Liver (tissue), 3 donors: Measurements from ENCODE around the gene BPTF.
A peak's percentile ranks its signal among the peaks of the same experiment; 100 is the strongest.

Source experiments
- SP1 ChIP-seq: IDR thresholded peaks from 2 replicates; pipeline ENCODE4 v1.6.1; 2018; ENCODE audit warnings: antibody characterized with exemption, mild to moderate bottlenecking
- TF ChIP-seq, protein P1 (sequence below): fragments of 150-350 bp; IDR thresholded peaks from 2 replicates; pipeline ENCODE4 v1.5.1; 2017; ENCODE audit warnings: improper control_type of control experiment, low read depth, low read length; ENCODE audit not compliant: missing input control
- TF ChIP-seq, protein P2 (sequence below): IDR thresholded peaks from 2 replicates; pipeline ENCODE4 v1.6.1; 2016; ENCODE audit warnings: antibody characterized with exemption
- donor health status: healthy.
- donor health status: healthy.

DNA sequence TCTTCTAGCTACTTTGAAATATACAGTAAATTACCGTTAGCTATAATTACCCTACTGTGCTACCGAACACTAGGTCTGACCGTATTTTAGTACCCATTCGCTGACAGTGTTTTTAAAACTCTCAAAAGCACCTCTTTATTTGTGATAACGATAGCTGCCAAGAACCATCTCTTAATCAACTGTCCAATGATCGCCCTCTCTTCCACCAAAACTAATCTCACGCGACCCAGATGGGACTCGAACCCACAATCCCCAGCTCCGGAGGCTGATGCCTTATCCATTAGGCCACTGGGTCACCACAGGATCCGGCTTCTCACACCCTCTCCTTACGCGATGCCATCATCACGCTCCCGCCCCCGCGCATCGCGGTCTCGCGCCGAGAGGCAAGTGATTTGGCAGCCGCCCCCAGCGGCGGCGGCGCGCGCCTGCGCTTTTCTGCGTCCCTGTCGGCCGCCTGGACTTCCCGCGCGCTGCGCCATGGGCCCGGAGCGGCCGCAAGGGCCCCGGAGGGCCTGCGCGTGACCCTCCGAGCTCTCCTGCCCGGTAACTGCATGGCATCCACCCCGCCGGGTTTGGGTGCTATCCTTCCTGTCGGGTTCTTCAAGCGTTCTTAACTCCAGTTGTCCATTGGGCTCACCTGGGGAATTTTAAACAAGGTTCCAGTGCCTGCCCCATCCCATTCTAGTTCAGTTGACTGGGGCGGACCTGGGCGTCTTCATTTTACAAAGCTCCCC, 194.5 kb downstream of the BPTF start:
- TF ChIP-seq SP1, result peak; percentile 49
- TF ChIP-seq, protein P1, sequence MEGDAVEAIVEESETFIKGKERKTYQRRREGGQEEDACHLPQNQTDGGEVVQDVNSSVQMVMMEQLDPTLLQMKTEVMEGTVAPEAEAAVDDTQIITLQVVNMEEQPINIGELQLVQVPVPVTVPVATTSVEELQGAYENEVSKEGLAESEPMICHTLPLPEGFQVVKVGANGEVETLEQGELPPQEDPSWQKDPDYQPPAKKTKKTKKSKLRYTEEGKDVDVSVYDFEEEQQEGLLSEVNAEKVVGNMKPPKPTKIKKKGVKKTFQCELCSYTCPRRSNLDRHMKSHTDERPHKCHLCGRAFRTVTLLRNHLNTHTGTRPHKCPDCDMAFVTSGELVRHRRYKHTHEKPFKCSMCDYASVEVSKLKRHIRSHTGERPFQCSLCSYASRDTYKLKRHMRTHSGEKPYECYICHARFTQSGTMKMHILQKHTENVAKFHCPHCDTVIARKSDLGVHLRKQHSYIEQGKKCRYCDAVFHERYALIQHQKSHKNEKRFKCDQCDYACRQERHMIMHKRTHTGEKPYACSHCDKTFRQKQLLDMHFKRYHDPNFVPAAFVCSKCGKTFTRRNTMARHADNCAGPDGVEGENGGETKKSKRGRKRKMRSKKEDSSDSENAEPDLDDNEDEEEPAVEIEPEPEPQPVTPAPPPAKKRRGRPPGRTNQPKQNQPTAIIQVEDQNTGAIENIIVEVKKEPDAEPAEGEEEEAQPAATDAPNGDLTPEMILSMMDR, result peak; percentile 68
- TF ChIP-seq, protein P2, sequence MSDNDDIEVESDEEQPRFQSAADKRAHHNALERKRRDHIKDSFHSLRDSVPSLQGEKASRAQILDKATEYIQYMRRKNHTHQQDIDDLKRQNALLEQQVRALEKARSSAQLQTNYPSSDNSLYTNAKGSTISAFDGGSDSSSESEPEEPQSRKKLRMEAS, result peak; percentile 68
